Fibroblast of pulmonary artery (primary cell): ENCODE measurements around the gene CFAP74.

Experiments
- DNase-seq: peaks from one replicate; pipeline ENCODE4 v3.0.0-alpha.2; 2010; ENCODE audit warnings: low read depth
- H3K4me3 ChIP-seq: replicated peaks from 2 replicates; pipeline ENCODE4 v1.5.1; 2011; ENCODE audit warnings: low read depth, mild to moderate bottlenecking, control low read depth, low read length, moderate library complexity
- TF ChIP-seq, protein P1 (sequence below): IDR thresholded peaks from 2 replicates; pipeline ENCODE4 v1.5.1; 2011; ENCODE audit warnings: mild to moderate bottlenecking, control low read depth, low read length, inconsistent platforms; ENCODE audit errors: missing control alignments

CFAP74 gene

DNA sequence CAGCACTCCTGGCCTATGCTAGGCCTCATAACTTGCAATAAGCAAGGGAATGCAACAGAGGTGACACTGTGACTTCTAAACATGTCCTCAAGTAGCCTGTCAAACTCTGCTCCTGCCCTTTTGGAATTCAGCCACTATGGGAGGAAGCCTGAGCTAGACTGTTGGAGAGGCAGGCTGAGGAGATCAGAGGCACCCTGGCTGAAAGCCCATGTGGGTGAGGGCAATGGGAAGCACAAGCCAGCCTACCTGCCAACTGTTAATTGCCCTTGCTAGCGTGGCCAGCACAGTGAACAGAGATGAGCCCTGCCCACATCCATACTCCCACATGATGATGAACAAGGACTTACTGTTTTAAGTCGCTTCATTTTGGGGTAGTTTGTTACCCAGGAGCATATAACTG lies 130.4 kb downstream of the CFAP74 start:
- TF ChIP-seq, protein P1, sequence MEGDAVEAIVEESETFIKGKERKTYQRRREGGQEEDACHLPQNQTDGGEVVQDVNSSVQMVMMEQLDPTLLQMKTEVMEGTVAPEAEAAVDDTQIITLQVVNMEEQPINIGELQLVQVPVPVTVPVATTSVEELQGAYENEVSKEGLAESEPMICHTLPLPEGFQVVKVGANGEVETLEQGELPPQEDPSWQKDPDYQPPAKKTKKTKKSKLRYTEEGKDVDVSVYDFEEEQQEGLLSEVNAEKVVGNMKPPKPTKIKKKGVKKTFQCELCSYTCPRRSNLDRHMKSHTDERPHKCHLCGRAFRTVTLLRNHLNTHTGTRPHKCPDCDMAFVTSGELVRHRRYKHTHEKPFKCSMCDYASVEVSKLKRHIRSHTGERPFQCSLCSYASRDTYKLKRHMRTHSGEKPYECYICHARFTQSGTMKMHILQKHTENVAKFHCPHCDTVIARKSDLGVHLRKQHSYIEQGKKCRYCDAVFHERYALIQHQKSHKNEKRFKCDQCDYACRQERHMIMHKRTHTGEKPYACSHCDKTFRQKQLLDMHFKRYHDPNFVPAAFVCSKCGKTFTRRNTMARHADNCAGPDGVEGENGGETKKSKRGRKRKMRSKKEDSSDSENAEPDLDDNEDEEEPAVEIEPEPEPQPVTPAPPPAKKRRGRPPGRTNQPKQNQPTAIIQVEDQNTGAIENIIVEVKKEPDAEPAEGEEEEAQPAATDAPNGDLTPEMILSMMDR: no peak
- no peak for DNase-seq
- H3K4me3 ChIP-seq: no peak overlapping the region

DNA sequence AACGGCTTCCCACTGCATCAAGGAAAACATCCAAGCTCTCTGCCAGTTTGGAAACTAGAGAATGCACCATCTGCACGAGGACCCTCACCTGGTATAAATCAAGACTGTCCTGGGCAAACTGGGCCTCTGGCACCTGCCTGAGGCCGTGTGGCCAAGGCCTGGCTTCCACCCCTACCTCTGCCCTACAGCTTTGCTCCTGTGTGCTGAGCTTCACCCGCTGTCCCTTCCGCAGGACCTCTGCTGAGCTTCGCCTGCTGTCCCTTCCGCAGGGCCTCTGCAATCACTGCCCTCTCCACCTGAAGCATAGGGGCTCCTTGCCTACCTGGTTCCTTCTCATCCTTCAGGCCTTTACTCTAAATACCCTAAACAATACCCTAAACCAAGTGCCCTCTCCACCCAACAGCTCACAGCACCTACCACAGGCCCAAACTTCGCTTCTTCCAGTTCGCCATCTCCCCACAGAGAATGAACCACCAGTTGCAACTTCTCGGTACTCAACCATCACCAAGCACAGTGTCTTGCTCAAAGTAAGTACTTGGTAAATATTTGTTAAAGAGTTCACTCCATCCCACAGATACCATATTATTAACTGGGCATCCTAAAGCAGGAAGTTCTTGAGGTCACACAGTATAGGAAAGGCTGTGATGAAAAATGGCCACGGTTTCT lies 131.1 kb downstream of the CFAP74 start:
- H3K4me3 ChIP-seq: no peak overlapping the region
- TF ChIP-seq, protein P1: no peak
- DNase-seq: no peak
